GM18499 (cell line): Measurements from ENCODE around the gene NRP1.
"Not testable (repeated sequence)": the region's sequence is repeated elsewhere in the genome, so short reads cannot be mapped to it uniquely, and the experiment has no call there.

Experiments used
- ATAC-seq: cut with Tn5 transposase; IDR thresholded peaks from one replicate; pipeline ENCODE4 v1.9.1; 2021; ENCODE audit warnings: moderate number of reproducible peaks; ENCODE audit not compliant: insufficient read depth, unreplicated experiment

The NRP1 gene

DNA sequence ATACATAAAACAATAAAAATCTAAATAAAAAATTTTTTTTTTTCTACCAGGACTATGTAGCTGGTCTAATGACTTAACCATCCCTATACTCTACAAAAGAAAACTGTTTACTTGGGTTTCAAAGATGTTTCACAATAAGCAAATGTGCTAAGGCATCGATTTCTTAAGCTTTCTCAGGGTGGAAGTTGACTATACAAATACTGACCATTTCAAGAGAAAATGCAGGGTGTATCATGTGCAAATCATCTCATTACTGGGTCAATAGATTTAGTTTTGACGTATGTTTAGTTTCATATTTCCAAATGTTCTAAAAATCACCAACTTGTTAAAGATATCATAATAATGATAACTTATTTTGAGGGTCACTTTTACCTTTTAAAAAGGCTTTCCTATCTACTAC, 7.5 kb downstream of the NRP1 start:
- no peak for ATAC-seq

GRCh38 chr10:33325929-33326328, 8.5 kb downstream of the NRP1 start:
- no peak for ATAC-seq

DNA sequence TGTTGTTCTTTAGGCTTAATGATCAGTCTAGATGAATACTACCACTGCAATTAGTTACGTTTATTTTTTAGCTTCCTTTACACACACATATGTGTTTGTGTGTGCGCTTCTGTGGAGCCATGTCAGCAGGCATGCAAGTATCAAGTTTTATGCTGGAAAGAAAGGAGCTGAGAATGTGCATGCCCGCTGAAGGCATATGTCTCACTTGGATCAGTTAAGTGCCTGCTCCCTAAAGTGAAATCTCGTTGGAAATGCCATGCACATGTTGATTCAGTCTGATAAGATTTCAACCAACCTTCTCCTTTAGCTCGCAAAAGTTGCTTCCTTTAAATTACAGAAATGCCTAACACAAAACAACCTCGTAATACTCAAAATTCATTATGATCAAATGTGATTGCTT, 10.7 kb downstream of the NRP1 start:
- no peak for ATAC-seq

- ATAC-seq: no peak
These were observed 13.0 kb downstream of the NRP1 start for GRCh38 chr10:33321516-33321915.

- ATAC-seq: no peak
These were observed 14.2 kb downstream of the NRP1 start for GRCh38 chr10:33320288-33320687.

GRCh38 chr10:33315891-33316290, 18.6 kb downstream of the NRP1 start:
- no peak for ATAC-seq

- no peak for ATAC-seq
These were observed 19.5 kb downstream of the NRP1 start for GRCh38 chr10:33314811-33315561.

GRCh38 chr10:33311640-33312039, 22.8 kb downstream of the NRP1 start:
- no peak for ATAC-seq

GRCh38 chr10:33310853-33311252, 23.6 kb downstream of the NRP1 start:
- ATAC-seq: no peak

GRCh38 chr10:33309406-33309805, 25.1 kb downstream of the NRP1 start:
- ATAC-seq: no peak

- ATAC-seq: no peak
These were observed 26.6 kb downstream of the NRP1 start for GRCh38 chr10:33307835-33308234.

DNA sequence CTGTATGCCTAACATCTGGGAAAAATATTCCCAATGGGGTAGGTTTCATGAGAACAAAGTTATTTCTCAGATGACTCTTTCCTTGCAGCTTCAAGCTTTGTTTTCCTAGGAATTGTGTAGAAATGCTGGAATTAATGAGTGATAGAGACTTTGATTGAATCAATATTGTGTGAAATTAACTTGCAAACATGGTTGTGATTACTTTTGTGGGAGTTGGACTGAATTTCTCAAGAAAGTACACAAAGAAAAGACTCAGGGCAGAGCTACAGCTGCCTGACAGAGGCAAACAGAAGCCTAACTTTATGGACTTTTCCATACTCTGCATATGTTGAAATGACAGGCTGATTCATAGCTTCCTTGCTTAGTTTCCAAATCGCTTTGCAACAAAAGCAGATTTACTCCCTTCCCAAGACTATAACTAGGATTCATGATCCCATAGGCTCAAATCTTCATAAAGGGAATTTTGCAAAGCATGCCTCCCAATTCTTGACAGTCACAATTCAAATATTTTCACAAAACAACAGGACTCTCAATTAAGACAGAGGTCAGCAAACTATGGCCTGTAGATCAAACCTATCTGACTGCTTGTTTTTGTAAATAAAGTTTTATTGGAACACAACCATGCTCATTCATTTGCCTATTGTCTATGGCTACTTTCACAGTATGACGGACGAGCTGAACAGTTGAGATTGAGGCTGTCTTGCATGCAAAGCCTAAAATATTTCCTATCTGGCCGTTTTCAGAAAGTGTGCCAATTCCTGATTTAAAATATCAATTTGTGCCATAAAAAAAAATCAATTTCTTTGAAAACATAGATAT, 27.6 kb downstream of the NRP1 start:
- ATAC-seq: no peak

- ATAC-seq: no peak
These were observed 28.3 kb downstream of the NRP1 start for GRCh38 chr10:33306126-33306525.

- no peak for ATAC-seq
These were observed 29.8 kb downstream of the NRP1 start for GRCh38 chr10:33304423-33305225.

DNA sequence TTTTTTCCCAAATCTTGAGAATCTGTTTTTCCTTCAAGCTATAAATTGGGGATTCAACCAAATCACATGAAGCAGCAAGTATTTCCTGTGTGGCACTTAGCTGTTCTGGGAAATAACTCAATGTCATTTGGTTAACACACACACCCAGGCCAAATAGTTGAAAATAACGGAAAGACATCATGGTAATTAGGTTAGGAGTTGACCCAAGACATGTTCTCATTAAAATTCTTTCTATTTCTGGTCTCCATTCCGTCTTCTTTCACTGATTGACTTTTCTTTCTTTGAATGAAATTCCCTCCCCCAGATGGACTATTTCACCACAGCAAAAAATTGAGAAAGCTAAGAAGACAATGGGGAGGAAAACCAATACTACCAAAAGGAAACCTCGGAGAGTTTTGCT, 30.5 kb downstream of the NRP1 start:
- no peak for ATAC-seq

- no peak for ATAC-seq
These were observed 32.1 kb downstream of the NRP1 start for GRCh38 chr10:33302208-33302829.

DNA sequence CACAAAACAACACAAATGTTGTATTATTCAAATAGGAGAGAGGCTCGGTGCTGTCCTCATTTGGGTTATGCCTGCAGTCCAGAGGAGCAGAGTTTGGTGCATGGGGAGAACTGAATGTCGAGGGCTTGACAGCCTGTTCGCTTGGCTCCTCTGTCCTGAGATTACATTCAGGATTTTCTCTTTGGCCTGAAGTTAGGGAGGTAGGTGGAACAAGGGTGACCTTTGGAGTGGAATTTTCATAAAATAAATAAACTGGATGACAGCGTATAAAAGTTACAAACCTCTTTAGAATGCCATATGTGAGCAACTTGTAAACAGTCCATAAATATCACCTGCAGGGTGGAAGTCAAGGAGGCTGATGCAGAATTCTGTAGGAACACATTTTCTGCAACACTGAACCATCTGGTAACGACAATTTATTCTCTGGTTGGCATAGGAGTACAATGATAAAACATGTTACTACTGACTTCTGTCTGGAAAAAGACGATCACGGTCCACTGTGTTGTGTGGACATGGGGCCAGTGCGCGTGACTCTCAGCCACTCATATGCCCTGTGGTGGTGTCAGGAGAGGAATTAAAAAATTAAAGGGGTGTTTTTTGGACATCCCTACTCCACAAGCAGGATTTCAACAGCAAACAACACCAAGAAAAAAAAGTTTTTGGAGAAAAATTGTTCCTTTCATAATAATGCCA, 33.2 kb downstream of the NRP1 start:
- no peak for ATAC-seq

GRCh38 chr10:33300544-33300943, 33.9 kb downstream of the NRP1 start:
- not testable (repeated sequence) for ATAC-seq

- no peak for ATAC-seq
These were observed 35.6 kb downstream of the NRP1 start for GRCh38 chr10:33298893-33299292.

DNA sequence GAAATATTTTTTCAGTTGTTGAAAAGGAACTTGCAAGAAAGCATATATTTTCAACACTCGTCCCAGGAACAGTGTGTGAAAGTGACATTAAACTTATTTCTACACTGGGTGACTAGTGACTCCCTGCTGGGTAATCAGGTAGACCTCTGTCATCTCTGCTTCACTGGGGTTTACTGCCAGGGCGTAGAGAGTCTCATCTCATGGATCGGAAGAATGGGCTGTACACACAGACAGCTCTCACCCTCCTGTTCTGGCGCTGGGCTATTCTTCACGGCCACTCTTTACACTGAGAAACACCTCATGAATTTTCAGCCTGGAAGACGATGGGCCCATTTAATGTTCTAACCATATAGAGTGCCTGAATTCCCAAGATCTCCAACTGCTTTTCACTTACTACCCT, 36.4 kb downstream of the NRP1 start:
- ATAC-seq: no peak
